ENCODE measurements around the gene MATK. TPM values are rescaled to one million over a fixed set of nuclear protein-coding genes. Genes with fewer than 3 reads are reported as not detected.

Gene MATK
- total and polyA plus RNA-seq, 10 of the 15 experiments (the other 5 are each of a cell fraction or from before 2014, with no cell fraction given): 0.24 to 2.2 (median 1.1) TPM; not detected in 2

- Histone ChIP-seq H3K9ac (ENCODE audit: control insufficient read depth, insufficient read depth, low read length) (no peak overlapping the region), H3K27ac (ENCODE audit: control insufficient read depth, insufficient read depth) (no peak overlapping the region), H3K4me1 (ENCODE audit: control insufficient read depth, insufficient read depth, low read length) (no peaks in the 10 kb centered on the region), H4K20me1 (ENCODE audit: control insufficient read depth, insufficient read depth) (no peaks in the 10 kb centered on the region), H3K4me3 (no peak overlapping the region), H3K4me2 (ENCODE audit: control insufficient read depth, insufficient read depth) (no peak overlapping the region), H2AFZ (ENCODE audit: control insufficient read depth, low read depth, low read length) (no peak overlapping the region), H3K36me3 (ENCODE audit: control insufficient read depth in 2 of 2, insufficient read depth in 2 of 2, low read length in 1 of 2) (no peaks in the 10 kb centered on the region), H3K79me2 (ENCODE audit: control insufficient read depth, insufficient read depth, low read length) (no peaks in the 10 kb centered on the region), H3K27me3 (replicated peaks in 1 of 2; ENCODE audit: control insufficient read depth in 2 of 2, insufficient read depth in 2 of 2, low read length in 1 of 2) (no peaks in the 10 kb centered on the region), H3K9me3 (replicated peaks; ENCODE audit: control insufficient read depth, insufficient read depth, low read length) (no peaks in the 10 kb centered on the region)
- 60% methylated on average over 16 of the region's 24 CpGs for WGBS (ENCODE audit: insufficient coverage, insufficient replicate concordance, low lambda C conversion rate, missing lambda C conversion rate)
- no peak for DNase-seq (ENCODE audit: low read depth, low spot score)
- TF ChIP-seq SRF (IDR thresholded peaks at IDR 0.05; ENCODE audit: low read depth in 2 of 2, low read length in 2 of 2) (no peak), TARDBP (IDR thresholded peaks at IDR 0.05; ENCODE audit: borderline replicate concordance) (no peak), EGR1 (IDR thresholded peaks at IDR 0.05; ENCODE audit: borderline replicate concordance in 1 of 2, low read depth in 2 of 2, low read length in 2 of 2) (no peak), FOXM1 (IDR thresholded peaks at IDR 0.05; ENCODE audit: low read depth, low read length) (no peak)
- in situ Hi-C loops (cut with MboI): no loop called here
- RAD21 ChIA-PET (ENCODE audit: unreplicated experiment): interaction anchor here (1.8 kb wide), 1 partner anchor 82 kb away, joined by 3 read pairs; no protein-coding TSS in a partner anchor
- ATAC-seq: no peak
- intact Hi-C loops (cut with micrococcal nuclease; ENCODE audit: unreplicated experiment): no loop called here
- no TSS peak for BruUV-seq (replicated peaks)
- SMC1A ChIA-PET (ENCODE audit: uncharacterized antibody, unreplicated experiment): no interaction called here
- no peak for FAIRE-seq
- CTCF ChIA-PET: no interaction called here
- POLR2A ChIA-PET: no interaction called here
These were observed 45.8 kb downstream of the MATK start for GRCh38 chr19:3740431-3740830.

- Histone ChIP-seq H3K9me3 (replicated peaks; ENCODE audit: control insufficient read depth, insufficient read depth, low read length) (no peaks in the 10 kb centered on the region), H4K20me1 (ENCODE audit: control insufficient read depth, insufficient read depth) (no peaks in the 10 kb centered on the region), H3K9ac (ENCODE audit: control insufficient read depth, insufficient read depth, low read length) (no peak overlapping the region), H3K4me2 (ENCODE audit: control insufficient read depth, insufficient read depth) (no peak overlapping the region), H3K36me3 (ENCODE audit: control insufficient read depth in 2 of 2, insufficient read depth in 2 of 2, low read length in 1 of 2) (no peaks in the 10 kb centered on the region), H3K27me3 (replicated peaks in 1 of 2; ENCODE audit: control insufficient read depth in 2 of 2, insufficient read depth in 2 of 2, low read length in 1 of 2) (no peaks in the 10 kb centered on the region), H2AFZ (ENCODE audit: control insufficient read depth, low read depth, low read length) (no peak overlapping the region), H3K79me2 (ENCODE audit: control insufficient read depth, insufficient read depth, low read length) (no peaks in the 10 kb centered on the region), H3K4me1 (ENCODE audit: control insufficient read depth, insufficient read depth, low read length) (no peaks in the 10 kb centered on the region), H3K4me3 (no peak overlapping the region), H3K27ac (ENCODE audit: control insufficient read depth, insufficient read depth) (no peak overlapping the region)
- no peak for ATAC-seq
- intact Hi-C loops (cut with micrococcal nuclease; ENCODE audit: unreplicated experiment): no loop called here
- CTCF ChIA-PET: interaction anchor here (0.6 kb wide), 1 partner anchor 17 kb away, joined by 3 read pairs; no protein-coding TSS in a partner anchor
- TF ChIP-seq ASH2L (IDR thresholded peaks at IDR 0.05; ENCODE audit: borderline replicate concordance, low read depth): no peak
- in situ Hi-C loops (cut with MboI): no loop called here
- POLR2A ChIA-PET: no interaction called here
- SMC1A ChIA-PET (ENCODE audit: uncharacterized antibody, unreplicated experiment): interaction anchor here (0.6 kb wide), 1 partner anchor 24 kb away, joined by 3 read pairs; the partner anchor contains the start of gene MRPL54
- no peak for FAIRE-seq
- RAD21 ChIA-PET (ENCODE audit: unreplicated experiment): no interaction called here
- no TSS peak for BruUV-seq (replicated peaks)
- DNase-seq (ENCODE audit: low read depth, low spot score): no peak
- 58% methylated on average over 32 of the region's 32 CpGs for WGBS (ENCODE audit: insufficient coverage, insufficient replicate concordance, low lambda C conversion rate, missing lambda C conversion rate)
These were observed 47.5 kb downstream of the MATK start for GRCh38 chr19:3738477-3739220.

Data from GM12878 (cell line).